NCI-H1930 (cell line): ENCODE results near the gene NUP214.
"Not testable (repeated sequence)": the region's sequence is repeated elsewhere in the genome, so short reads cannot be mapped to it uniquely, and the experiment has no call there.

Experiments used
- DNase-seq, 2 experiments: peaks; one replicate each; lab custom pipeline; 2025; lab: John Stamatoyannopoulos, UW

The NUP214 gene

GRCh38 chr9:131193051-131193450, 67.7 kb downstream of the NUP214 start:
- DNase-seq: no peak

- no peak for DNase-seq
These were observed 69.4 kb downstream of the NUP214 start for GRCh38 chr9:131194762-131195161.

GRCh38 chr9:131197160-131197911, 72.0 kb downstream of the NUP214 start:
- DNase-seq: no peak

- DNase-seq: no peak
These were observed 72.8 kb downstream of the NUP214 start for GRCh38 chr9:131198041-131198715.

- no peak for DNase-seq
These were observed 76.5 kb downstream of the NUP214 start for GRCh38 chr9:131201856-131202255.

GRCh38 chr9:131203431-131204218, 78.2 kb downstream of the NUP214 start:
- DNase-seq: no peak

- DNase-seq: no peak
These were observed 78.9 kb downstream of the NUP214 start for GRCh38 chr9:131204285-131204684.

- no peak for DNase-seq
These were observed 81.1 kb downstream of the NUP214 start for GRCh38 chr9:131206495-131206894.

- not testable (repeated sequence) for DNase-seq
These were observed 86.5 kb downstream of the NUP214 start for GRCh38 chr9:131211920-131212319.

- DNase-seq: no peak
These were observed 89.0 kb downstream of the NUP214 start for GRCh38 chr9:131214286-131214856.

- no peak for DNase-seq
These were observed 89.5 kb downstream of the NUP214 start for GRCh38 chr9:131214876-131215275.

- DNase-seq: no peak
These were observed 91.4 kb downstream of the NUP214 start for GRCh38 chr9:131216806-131217205.

- DNase-seq: no peak
These were observed 92.1 kb downstream of the NUP214 start for GRCh38 chr9:131217331-131218031.

- DNase-seq: no peak
These were observed 93.0 kb downstream of the NUP214 start for GRCh38 chr9:131218370-131218769.

GRCh38 chr9:131220485-131220884, 95.1 kb downstream of the NUP214 start:
- no peak for DNase-seq

- no peak for DNase-seq
These were observed 97.1 kb downstream of the NUP214 start for GRCh38 chr9:131222460-131222859.

GRCh38 chr9:131226226-131226625, 100.8 kb downstream of the NUP214 start:
- no peak for DNase-seq

- DNase-seq: no peak
These were observed 101.9 kb downstream of the NUP214 start for GRCh38 chr9:131227112-131227958.

- no peak for DNase-seq
These were observed 102.6 kb downstream of the NUP214 start for GRCh38 chr9:131227959-131228460.

- no peak for DNase-seq
These were observed 103.6 kb downstream of the NUP214 start for GRCh38 chr9:131228988-131229387.

GRCh38 chr9:131233556-131233955, 108.2 kb downstream of the NUP214 start:
- DNase-seq: no peak
